ENCODE measurements around the gene MOGAT3. TPM values are rescaled to one million over a fixed set of nuclear protein-coding genes. Genes with fewer than 3 reads are reported as not detected.

Gene MOGAT3
- total and polyA plus RNA-seq, 2 of the 4 experiments (the other 2 are of a cell fraction), result not detected

- TF ChIP-seq ELK1 (IDR thresholded peaks at IDR 0.05; ENCODE audit: borderline replicate concordance, low read depth, low read length), result no peak
These were observed 37.4 kb downstream of the MOGAT3 start (continued) for GRCh38 chr7:101163279-101164070.

Measured in IMR-90 (cell line).